Skin epidermis (tissue), 12 donors: ENCODE data around the gene IQCH.
A peak's percentile ranks its signal among the peaks of the same experiment; 100 is the strongest.
"Not testable (repeated sequence)": the region's sequence is repeated elsewhere in the genome, so short reads cannot be mapped to it uniquely, and the experiment has no call there.

Source experiments
- H3K27ac ChIP-seq, 21 experiments: fragments of 200-600 bp; sonication (generic) in 11 of 21; one replicate each; pipeline ENCODE4 v1.5.0; 2020; ENCODE audit warnings: mild to moderate bottlenecking in 3 of 21, inconsistent platforms in 2 of 21, moderate library complexity in 2 of 21
- H3K4me3 ChIP-seq, 7 experiments: fragments of 200-600 bp; sonication (generic) in 2 of 7; one replicate each; pipeline ENCODE4 v1.5.0; 2020; ENCODE audit warnings: inconsistent platforms in 2 of 7, mild to moderate bottlenecking in 2 of 7, moderate library complexity in 1 of 7

Gene IQCH

DNA sequence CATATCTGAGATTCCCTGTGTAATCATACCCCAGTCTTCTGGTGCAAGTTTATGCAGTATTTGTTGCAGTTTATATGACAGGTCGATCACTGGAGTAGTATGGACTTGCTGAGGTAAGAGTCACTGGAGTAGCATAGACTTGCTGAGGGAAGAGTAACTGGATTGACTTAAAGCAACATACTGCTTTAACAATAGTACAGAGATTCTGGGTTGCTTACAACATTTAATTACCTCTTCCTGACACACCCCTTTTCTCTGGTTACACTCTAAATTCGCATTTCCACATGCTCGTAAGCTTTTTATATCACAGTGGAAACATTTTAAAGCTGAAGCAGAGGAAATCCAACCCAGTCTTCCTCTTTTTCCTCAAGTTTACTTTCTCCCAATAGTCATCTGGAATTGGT lies 11.9 kb upstream of the IQCH start:
- Histone ChIP-seq H3K27ac (peak overlapping the region in 5 of 21 experiments; percentile 7 to 51 (median 16)), H3K4me3 (no peak overlapping the region)

DNA sequence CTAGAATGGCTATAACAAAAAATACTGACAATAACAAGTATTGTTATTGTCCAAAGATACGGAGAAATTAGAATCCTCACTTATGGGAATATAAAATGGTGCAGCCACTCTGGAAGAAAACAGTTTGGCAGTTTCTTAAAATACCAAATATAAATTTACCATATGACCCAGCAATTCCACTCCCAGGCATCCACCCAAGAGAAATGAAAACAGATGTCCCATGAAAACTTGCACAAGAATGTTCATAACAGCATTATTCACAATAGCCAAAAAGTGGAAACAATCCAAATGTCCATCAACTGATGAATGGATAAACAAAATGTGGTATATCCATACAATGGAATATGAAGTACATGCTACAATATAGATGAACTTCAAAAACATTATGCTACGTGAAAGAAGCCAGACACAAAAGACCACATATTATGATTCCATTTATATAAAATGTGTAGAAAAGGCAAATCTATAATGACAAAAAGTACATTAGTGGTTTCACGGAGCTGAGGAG lies 9.6 kb upstream of the IQCH start:
- Histone ChIP-seq H3K4me3 (no peak overlapping the region), H3K27ac (no peak overlapping the region)

DNA sequence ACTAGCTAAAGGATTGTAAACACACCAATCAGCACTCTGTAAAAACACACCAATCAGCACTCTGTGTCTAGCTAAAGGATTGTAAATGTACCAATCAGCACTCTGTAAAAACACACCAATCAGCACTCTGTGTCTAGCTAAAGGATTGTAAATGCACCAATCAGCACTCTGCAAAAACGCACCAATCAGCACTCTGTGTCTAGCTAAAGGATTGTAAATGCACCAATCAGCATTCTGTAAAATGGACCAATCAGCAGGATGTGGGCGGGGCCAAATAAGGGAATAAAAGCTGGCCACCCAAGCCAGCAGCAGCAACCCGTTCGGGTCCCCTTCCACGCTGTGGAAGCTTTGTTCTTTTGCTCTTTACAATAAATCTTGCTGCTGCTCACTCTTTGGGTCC lies 8.0 kb upstream of the IQCH start:
- not testable (repeated sequence) for H3K27ac ChIP-seq, H3K4me3 ChIP-seq

DNA sequence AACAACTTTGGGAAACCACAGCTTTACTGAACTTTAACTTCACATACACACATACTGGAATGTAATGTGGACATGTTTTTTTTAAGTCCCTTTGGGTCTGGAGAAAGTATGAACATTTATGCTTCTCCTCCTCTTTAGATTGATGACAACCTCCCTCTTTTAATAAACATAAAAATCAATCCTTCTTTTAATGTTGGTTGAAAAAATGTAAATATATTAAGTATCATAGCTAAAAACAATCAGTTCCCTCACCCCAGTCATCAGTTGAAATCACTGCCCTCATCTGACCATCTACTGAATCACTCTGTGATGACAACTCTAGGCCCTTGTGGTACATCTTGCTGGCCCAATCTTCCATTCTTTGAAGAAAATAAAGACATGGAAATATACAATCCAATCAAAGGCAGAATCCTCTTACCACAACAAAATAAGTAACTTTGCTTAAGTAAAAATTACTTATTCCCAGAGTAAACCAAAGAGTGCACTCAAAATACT lies 6.5 kb upstream of the IQCH start:
- no peak overlapping the region for H3K27ac ChIP-seq
- H3K4me3 ChIP-seq: no peak overlapping the region

DNA sequence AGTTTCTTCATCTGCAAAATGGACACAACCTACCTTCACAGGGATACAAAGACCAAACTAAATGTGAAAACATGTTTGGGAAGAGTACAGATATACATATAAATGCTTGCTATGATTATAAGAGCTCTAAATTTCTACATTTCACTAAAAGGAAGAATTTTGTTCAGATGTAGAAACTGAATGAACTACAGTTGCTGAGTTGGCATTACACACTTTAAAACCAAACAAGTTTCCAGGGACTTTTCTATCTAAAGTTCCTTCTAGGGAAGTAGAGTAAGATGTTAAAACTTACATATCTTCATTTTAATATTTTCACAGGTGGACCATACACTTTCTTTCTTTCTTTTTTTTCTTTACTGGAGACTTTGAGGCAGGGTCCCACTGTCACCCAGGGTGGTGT lies 4.8 kb upstream of the IQCH start:
- H3K27ac ChIP-seq: no peak overlapping the region
- H3K4me3 ChIP-seq: no peak overlapping the region

DNA sequence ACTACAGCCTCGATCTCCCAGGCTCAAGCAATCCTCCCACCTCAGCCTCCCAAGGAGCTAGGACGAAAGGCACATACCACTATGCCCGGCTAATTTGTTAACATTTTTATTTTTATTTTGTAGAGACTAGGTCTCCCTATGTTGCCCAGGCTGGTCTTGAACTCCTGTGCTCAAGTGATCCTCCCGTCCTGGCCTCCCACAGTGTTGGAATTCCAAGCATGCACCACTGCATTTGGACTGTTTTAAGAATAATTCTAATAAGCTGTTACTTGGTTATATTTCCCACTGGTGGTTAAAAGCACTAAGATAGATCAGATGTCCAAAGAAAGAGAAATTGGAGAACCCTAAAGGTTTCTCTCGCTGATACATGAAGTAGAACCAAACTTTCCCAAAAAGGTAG lies 3.3 kb upstream of the IQCH start:
- no peak overlapping the region for H3K27ac ChIP-seq

DNA sequence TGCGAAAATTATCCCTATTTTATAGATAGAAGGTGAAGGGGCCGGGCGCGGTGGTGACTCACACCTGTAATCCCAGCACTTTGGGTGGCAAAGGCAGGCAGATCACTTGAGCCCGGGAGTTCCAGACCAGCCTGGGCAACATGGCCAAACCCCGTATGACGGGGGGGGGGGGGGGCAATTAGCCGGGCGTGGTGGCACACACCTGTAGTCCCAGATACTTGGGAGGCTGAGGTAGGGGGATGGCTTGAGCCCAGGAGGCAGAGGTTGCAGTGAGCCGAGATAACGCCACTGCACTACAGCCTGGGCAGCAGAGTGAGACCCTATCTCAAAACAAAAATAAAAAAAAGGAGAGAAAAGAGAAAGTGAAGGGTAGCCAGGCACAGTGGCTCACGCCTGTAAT lies 1.5 kb upstream of the IQCH start:
- H3K4me3 ChIP-seq: peak overlapping the region in 4 of 7 experiments; percentile 65 to 89 (median 72)
- peak overlapping the region in 1 of 21 experiments; percentile 87 for H3K27ac ChIP-seq

More for the DNA sequence above, 3.3 kb upstream of the IQCH start:
- H3K4me3 ChIP-seq: no peak overlapping the region

DNA sequence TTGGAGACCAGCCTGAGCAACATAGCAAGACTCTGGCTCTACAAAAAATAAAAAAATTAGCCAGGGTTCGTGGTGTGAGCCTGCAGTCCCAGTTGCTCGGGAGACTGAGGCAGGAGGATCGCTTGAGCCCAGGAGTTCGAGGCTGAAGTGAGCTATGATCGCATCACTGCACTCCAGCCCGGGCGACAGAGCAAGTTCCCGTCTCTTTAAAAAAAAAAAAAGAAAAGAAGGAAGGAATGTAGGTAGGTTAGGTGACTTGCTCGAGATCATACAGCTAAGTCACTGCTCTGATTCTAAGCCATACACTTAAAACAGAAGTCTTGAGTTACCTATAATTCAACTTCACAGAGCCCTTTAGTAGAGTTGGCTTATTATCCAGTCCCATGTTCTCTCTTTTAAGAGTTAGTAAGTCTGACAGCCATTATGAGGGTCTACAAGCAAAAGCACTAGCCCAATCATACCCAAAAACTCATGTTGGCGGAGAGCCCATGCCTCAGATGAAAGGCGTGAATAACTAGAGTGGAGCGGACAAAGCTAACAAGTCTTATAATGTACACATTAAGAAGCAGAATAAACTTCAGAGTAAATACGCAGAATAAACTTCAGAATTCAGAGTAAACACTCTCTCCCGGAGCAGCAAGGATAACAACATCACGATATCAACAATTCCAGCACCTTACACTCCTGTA lies 893 bp upstream of the IQCH start:
- Histone ChIP-seq H3K27ac (peak overlapping the region; percentile 69 to 97 (median 90)), H3K4me3 (peak overlapping the region; percentile 59 to 96 (median 70))

DNA sequence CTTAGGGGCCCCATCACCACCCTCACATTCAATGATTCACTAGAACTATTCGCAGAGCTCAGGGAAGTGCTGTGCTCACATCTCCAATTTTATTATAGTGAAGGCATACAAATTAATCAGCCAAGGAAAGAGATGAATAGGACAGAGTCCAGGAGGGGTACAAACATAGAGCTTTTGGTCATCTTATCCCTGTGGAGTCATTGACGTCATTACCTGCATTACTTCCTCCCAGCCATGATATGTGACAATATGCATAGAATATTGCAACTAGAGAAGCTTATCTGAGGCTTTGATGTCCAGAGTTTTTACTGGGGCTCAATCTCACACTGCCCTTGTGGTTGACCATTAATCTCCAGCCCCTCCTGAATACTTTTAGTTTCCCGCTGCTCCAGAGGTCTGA lies 1.5 kb downstream of the IQCH start:
- Histone ChIP-seq H3K4me3 (no peak overlapping the region), H3K27ac (no peak overlapping the region)

DNA sequence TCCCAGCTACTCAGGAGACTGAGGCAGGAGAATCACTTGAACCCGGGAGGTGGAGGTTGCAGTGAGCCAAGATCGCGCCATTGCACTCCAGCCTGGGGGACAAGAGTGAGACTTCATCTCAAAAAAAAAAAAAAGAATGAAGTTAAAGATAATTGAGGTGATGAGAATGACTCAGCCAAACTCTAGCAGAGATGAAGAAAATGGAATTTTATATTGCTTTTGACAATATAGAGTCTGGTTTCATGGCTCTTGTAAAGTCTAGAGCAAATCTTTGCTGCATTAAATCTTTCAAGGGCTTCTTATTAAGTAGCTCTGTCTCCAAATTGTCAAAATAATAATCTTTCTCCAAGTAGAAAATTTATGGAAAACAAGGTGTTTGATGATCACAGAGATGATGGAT lies 3.8 kb downstream of the IQCH start:
- H3K4me3 ChIP-seq, H3K27ac ChIP-seq: not testable (repeated sequence)

DNA sequence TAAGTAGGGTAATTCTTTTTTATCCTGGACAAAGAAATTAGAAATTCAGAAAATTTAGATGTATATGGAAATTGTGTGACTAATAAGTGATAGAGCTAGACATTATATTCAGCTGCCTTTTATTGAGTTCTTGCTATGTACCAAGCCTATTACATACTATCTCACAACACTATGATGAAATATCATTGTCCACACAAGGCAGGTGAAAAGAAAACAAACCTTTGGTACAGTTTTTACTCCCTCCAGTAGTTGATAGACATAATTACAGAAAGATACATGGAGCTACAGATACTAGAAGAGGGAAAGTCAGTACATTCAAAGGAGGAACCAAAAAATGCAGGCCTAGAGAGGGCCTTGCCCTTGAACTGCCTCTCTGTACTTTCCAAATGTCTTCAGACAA lies 4.8 kb downstream of the IQCH start:
- H3K27ac ChIP-seq: no peak overlapping the region
- H3K4me3 ChIP-seq: no peak overlapping the region

DNA sequence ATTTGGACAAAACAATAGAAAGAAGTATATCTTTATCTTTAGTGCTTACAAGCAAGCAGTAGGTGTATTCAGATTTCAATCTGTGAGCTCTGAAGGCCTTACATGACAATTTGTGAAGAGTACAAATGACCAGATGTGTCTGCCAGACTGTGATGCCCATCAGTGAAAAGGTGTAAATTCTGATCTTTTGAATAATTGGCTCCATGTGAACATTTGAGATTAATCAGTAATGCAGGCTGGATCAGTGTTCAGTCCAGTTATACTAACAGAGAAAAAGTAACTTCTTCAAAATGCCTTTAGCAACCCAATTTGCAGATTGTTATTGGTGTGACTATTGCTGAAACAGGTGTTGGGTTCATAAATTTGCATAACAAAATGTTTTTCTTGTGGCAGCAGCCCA lies 5.2 kb downstream of the IQCH start:
- Histone ChIP-seq H3K4me3 (no peak overlapping the region), H3K27ac (no peak overlapping the region)

DNA sequence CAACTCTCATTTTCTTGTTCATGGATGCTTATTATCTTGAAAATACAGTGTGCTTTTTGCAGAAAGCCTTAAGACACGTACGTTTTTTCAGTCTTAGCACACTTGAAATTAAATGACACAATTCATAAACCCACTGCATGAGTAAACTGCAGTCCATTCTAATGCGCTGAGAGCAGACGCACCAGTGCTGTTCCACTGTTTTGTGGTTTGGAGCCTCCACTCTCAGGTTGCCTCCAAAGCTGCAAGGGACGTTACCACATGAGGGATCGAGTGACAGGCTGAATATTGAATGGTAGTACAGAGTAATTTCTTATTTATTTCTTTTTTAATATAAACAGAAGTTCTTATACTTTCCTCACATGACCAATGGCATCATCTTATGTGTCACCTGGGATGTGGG lies 12.3 kb downstream of the IQCH start:
- Histone ChIP-seq H3K4me3 (no peak overlapping the region), H3K27ac (no peak overlapping the region)

DNA sequence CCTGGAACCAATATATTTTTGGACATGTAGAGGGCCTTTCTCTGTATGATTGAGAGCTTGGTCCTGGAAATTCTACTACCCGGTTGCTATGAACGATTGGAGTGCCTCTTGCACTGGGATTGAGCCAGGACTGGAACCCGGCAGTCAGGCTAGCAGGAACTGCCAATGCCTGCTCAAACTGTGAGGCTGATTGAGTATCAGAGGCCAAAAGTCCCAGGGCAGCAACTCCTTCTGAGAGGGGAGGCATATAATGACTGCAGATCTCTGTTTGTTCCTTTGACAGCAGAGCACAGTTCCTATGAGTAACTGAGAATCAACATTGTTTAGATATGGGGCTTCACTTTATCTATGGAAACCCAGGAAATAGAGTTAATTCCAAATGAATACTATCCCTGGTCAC lies 12.9 kb downstream of the IQCH start:
- H3K27ac ChIP-seq: no peak overlapping the region
- H3K4me3 ChIP-seq: no peak overlapping the region

DNA sequence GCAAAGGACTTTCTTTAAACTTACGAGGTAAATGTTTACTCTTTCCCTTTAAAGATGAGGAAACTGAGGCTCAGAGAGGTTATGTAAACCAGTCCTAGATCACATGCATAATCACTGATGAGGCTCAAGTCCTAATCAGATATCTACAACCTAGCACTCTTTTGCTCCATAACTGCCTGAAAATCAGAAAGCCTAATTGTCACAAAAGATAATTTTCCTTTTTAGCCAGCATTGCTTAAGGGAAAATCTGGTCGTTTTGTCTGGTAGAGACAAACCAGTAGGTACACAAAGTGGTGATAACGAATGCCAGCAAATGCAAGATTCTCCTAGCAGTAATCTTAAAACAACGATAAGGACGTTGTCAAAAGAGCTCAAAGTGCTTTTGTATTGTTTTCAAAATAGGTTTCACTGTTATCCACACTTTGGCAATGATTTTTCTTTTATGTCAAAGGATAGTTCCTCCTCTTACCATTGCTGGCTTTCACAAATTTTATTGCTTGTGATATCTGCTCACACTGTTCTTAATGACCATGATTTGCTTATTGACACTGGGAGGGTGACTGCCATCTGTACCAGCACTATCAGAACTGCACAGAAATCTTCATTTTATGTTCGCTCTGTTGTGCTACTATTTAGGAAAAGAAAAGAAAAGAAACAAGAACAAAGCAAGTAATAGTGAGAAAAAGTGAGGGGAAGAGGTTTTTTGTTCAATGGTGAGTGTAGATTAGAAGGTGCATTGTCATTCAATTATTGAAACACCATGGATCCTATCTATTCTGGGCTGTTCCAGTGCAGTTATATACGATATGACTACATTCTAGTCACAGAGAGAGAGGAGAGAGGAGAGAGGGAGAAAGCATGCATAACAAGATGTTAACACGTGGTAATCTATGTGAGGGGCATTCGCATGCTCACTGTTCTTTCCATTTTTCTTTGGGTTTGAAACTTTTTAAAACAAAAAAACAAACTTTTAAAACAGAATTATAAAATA lies 13.7 kb downstream of the IQCH start:
- Histone ChIP-seq H3K27ac (no peak overlapping the region), H3K4me3 (no peak overlapping the region)

DNA sequence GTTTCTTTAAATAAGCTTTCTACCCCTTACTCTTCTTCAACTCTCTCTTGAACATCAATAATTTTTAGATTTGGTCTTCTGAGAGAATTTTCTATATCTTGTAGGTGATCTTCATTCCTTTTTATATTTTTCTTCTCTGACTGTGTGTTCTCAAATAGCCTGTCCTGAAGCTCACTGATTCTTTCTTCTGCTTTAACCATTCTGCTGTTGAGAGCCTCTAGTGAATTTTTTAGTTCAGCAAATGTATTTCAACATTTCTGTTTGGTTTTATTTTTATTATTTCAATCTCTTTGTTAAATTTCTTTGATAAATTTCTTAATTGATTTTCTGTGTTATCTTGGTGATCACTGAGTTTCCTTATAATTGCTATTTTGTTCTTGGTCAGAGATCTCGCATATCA lies 19.6 kb downstream of the IQCH start:
- no peak overlapping the region for H3K4me3 ChIP-seq
- H3K27ac ChIP-seq: no peak overlapping the region

DNA sequence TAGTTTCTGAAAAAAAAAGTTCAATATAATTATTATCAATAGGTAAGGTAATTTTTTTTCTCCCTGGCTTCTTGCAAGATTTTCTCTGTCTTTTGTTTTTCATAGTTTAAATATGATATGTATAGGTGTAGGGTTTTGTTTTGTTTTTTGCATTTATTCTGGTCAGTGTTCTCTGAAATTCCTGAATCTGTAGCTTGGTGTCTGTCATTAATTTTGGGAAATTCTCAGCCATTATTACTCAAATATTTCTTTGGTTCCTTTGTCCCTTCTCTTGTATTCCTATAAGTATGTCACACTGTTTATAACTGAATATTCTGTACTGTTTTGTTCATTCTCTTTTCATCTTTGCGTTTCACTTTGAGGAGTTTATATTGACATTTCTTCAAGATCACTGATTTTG lies 22.1 kb downstream of the IQCH start:
- Histone ChIP-seq H3K4me3 (no peak overlapping the region), H3K27ac (no peak overlapping the region)

DNA sequence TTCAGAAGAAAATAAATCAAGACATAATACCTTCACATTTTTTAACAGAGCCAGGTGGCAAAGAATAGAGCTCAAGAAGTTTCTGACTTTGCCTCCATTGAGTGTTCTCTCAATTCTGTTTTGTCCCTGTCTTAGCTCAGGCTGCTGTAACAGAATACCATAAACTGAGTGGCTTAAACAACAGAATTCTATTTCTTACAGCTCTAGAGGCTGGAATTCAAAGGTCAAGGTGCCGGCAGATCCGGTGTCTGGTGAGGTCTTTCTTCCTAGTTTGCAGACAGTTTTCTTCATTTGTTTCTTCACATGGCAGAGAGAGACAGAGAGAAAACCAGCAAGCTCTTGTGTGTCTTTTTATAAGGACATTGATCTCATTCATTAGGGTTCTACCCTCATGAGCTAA lies 25.6 kb downstream of the IQCH start:
- Histone ChIP-seq H3K27ac (no peak overlapping the region), H3K4me3 (no peak overlapping the region)

DNA sequence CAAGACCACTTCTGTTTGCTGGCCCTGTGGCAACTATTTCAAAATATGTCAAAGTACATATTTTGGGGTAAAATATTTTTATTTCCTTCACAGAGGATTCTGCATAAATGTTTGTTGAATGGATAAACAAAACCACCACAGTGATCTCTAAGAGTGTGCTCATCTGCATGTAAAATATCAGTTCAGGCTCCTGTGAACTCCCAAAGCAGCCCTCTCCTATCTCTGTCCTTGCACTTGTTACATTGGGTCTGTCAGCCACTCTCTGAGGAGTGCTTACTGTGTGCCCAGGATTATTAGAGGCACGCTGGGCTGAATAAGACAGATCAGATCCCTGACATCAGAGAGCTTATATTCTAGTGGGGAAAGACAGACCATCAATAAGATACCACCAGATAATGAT lies 27.1 kb downstream of the IQCH start:
- Histone ChIP-seq H3K27ac (no peak overlapping the region), H3K4me3 (no peak overlapping the region)

DNA sequence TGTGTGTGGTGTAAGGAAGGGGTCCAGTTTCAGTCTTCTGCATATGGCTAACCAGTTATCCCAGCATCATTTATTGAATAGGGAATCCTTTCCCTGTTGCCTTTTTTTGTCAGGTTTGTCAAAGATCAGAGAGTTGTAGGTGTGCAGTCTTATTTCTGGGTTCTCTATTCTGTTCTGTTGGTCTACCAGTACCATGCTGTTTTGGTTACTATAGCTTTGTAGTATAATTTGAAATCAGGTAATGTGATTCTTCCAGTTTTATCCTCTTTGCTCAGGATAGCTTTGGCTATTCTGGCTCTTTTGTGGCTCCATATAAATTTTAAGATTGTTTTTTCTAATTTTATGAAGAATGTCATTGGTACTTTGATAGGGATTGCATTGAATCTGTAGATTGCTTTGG lies 31.0 kb downstream of the IQCH start:
- not testable (repeated sequence) for H3K4me3 ChIP-seq, H3K27ac ChIP-seq

DNA sequence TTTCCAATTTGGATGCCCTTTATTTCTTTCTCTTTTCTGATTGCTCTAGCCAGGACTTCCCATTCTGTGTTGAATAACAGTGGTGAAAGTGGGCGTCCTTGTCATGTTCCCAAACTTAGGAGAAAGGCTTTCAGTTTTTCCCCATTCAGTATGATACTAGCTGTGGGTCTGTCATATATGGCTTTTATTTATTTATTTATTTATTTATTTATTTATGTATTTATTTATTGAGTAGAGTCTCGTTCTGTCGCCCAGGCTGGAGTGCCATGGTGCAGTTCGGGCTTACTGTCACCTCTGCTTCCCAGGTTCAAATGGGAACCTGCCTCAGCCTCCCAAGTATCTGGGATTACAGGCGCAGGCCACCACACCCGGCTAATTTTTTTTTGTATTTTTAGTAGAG lies 31.8 kb downstream of the IQCH start:
- H3K27ac ChIP-seq, H3K4me3 ChIP-seq: not testable (repeated sequence)
